Duodenal mucosa (tissue), 2 donors: ENCODE measurements around the gene RILPL1.
"Not testable (repeated sequence)": the region's sequence is repeated elsewhere in the genome, so short reads cannot be mapped to it uniquely, and the experiment has no call there.

Experiments
- H3K27ac ChIP-seq: one replicate; pipeline ENCODE4 v1.7.0; 2013; ENCODE audit warnings: low read depth, low read length
- H3K27me3 ChIP-seq, 2 donors: one replicate each; pipeline ENCODE4 v1.7.0; 2013; ENCODE audit warnings: low read length in 2 of 2, control low read depth in 1 of 2; ENCODE audit not compliant: insufficient read depth in 2 of 2, control insufficient read depth in 1 of 2
- H3K36me3 ChIP-seq, 2 donors: one replicate each; pipeline ENCODE4 v1.7.0; 2013; ENCODE audit warnings: low read length in 2 of 2, control low read depth in 1 of 2; ENCODE audit not compliant: insufficient read depth in 2 of 2, control insufficient read depth in 1 of 2
- H3K4me1 ChIP-seq, 2 donors: one replicate each; pipeline ENCODE4 v1.7.0; 2013; ENCODE audit warnings: low read length in 2 of 2, control low read depth in 1 of 2; ENCODE audit not compliant: insufficient read depth in 2 of 2, control insufficient read depth in 1 of 2
- H3K4me3 ChIP-seq, 2 donors: one replicate each; pipeline ENCODE4 v1.7.0; 2013; ENCODE audit warnings: low read length in 2 of 2, low read depth in 1 of 2
- H3K9ac ChIP-seq, 2 donors: one replicate each; pipeline ENCODE4 v1.7.0; 2013; ENCODE audit warnings: low read length in 2 of 2, low read depth in 1 of 2
- H3K9me3 ChIP-seq, 2 donors: one replicate each; pipeline ENCODE4 v1.7.0; 2013; ENCODE audit warnings: low read length in 2 of 2, control low read depth in 1 of 2; ENCODE audit not compliant: control insufficient read depth in 1 of 2

RILPL1 gene

DNA sequence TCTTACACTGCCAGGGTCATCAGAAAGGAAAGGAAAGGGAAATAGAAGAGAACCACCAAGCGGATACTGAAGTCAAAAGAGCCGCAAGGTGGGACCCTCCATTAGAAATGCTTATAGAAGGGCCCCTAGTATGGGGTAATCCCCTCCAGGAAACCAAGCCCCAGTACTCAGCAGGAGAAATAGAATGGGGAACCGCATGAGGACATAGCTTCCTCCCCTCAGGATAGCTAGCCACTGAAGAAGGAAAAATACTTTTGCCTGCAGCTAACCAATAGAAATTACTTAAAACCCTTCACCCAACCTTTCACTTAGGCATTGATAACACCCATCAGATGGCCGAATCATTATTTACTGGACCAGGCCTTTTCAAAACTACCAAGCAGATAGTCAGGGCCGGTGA is 21.3 kb upstream of the RILPL1 start:
- H3K4me3 ChIP-seq, H3K27me3 ChIP-seq: not testable (repeated sequence)

DNA sequence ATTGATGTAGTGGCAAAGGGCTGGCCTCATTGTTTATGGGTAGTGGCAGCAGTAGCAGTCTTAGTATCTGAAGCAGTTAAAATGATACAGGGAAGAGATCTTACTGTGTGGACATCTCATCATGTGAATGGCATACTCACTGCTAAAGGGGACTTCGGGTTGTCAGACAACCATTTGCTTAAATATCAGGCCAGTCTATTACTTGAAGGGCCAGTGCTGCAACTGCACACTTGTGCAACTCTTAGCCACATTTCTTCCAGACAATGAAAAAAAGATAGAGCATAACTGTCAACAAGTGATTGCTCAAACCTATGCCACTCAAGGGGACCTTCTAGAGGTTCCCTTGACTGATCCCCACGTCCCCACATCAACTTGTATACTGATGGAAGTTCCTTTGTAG is 20.6 kb upstream of the RILPL1 start:
- not testable (repeated sequence) for H3K4me1 ChIP-seq, H3K36me3 ChIP-seq, H3K9me3 ChIP-seq, H3K27ac ChIP-seq, H3K4me3 ChIP-seq, H3K9ac ChIP-seq, H3K27me3 ChIP-seq

More for the DNA sequence above, 21.3 kb upstream of the RILPL1 start:
- not testable (repeated sequence) for H3K36me3 ChIP-seq, H3K9ac ChIP-seq, H3K4me1 ChIP-seq, H3K9me3 ChIP-seq, H3K27ac ChIP-seq

DNA sequence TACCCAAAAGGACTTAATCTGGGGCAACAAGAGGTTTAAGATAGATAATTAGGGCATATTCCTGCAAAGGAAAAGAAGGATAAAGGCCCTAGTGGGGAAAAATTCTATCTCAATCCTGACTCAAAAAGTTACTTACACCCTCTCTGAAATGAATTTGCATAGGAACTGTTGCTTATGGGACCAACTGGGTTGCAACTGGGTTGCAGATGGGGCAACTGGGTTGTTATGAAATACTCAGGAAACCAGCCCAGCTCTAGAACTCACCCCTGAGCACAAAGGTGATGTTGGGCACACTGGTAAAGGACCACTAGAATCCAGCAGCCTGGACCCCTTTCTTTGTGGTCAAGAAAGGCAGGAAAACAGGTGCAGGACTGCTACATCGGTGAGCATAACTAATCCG is 17.2 kb upstream of the RILPL1 start:
- Histone ChIP-seq H3K4me1 (no peaks in the 10 kb centered on the region), H3K36me3 (no peaks in the 10 kb centered on the region), H3K9ac (no peak overlapping the region), H3K4me3 (no peak overlapping the region), H3K27ac (no peak overlapping the region), H3K27me3 (peaks cover 0 to 3% of the 10 kb centered on the region in 2 donors), H3K9me3 (no peaks in the 10 kb centered on the region)

DNA sequence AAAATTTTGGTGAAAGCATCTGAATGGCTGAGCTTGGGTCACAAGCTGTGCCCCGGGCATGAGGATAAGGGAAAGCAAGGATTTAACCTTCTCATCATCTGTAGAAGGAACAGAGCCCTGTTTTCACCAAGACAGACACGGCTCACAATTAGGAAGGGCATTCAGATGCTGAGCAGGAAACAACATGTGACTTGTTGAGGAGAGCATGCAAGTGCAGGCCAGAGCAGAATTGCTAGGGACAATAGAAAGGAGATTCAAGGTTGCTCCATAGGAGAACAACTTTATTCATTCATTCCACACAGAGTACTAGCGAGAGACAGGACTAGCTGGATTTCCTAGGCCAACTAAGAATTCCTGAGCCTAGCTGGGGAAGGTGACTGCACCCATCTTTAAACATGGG is 14.6 kb upstream of the RILPL1 start:
- Histone ChIP-seq H3K36me3 (no peaks in the 10 kb centered on the region), H3K9me3 (no peaks in the 10 kb centered on the region), H3K9ac (no peak overlapping the region)

DNA sequence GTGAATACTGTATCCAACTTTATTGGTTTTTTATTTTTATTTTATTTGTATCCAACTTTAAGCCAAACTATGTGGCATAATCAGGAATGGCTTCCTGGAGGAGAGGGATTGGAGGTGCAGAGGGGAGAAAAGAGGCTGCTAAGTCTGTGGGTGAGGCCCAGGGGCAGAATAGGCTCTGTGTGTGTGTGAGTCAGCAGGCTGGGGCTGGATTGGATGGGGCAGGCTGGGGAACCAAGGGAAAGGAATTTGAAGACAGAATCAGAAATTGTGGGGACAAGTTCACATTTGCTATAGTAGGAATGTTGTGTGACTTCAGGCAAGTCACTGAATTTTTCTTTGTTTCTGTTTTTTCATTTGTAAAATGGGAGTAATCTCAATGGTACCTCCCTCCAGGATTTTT is 12.8 kb upstream of the RILPL1 start:
- Histone ChIP-seq H3K27me3 (peaks cover 0 to 3% of the 10 kb centered on the region in 2 donors), H3K9ac (no peak overlapping the region), H3K9me3 (no peaks in the 10 kb centered on the region), H3K36me3 (no peaks in the 10 kb centered on the region), H3K4me1 (no peaks in the 10 kb centered on the region), H3K27ac (no peak overlapping the region), H3K4me3 (no peak overlapping the region)

More for the DNA sequence above, 14.6 kb upstream of the RILPL1 start:
- Histone ChIP-seq H3K4me1 (no peaks in the 10 kb centered on the region), H3K4me3 (no peak overlapping the region), H3K27me3 (peaks cover 0 to 3% of the 10 kb centered on the region in 2 donors), H3K27ac (no peak overlapping the region)

DNA sequence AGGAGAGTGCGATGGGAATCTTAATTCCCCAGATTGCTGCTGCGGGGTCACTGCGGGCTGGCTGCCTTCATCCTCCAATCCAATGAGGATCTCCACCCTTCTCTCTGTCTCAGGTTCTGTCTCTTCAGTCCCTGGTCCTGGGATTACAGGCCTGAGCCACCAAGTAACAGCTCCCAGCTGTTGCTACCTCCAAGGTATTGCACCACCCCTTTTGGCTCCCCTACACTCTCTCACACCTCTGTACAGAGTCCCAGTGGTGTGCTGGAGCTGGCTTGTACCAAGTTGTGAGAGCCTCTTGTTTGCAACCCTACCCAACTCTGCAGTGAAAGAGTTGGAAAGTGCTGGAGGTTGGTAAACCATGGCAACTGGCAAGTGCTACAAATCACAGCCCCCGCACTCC is 10.0 kb upstream of the RILPL1 start:
- Histone ChIP-seq H3K27ac (no peak overlapping the region), H3K36me3 (no peaks in the 10 kb centered on the region), H3K4me3 (no peak overlapping the region), H3K27me3 (peaks cover 0 to 3% of the 10 kb centered on the region in 2 donors), H3K9me3 (no peaks in the 10 kb centered on the region), H3K4me1 (no peaks in the 10 kb centered on the region), H3K9ac (no peak overlapping the region)

DNA sequence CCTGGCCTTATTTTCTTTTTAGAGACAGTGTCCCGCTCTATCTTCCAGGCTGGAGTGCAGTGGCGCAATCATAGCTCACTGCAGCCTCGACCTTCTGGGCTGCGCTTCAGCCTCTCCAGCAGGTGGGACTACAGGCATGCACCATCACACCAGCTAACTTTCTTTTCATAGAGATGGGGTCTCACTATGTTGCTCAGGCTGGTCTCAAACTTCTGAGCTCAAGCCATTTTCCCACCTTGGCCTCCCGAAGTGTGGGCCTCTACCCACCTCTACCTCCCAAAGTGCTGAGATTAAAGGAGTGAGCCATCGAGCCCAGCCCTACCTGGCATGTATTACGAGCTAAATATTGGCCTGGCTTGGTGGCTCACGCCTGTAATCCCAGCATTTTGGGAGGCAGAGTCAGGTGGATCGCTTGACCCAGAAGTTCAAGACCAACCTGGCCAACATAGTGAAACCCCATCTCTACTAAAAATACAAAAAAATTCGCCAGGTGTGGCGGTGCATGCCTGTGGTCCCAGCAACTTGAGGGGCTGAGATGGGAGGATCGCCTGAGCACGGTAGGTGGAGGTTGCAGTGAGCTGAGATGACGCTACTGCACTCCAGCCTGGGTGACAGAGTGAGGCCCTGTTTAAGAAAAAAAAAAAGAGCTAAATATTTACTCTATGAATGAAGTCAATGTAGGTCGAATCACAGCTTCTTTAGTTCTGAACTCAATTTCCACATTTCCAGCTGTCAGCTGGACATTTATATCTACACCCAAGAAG is 7.6 kb upstream of the RILPL1 start:
- no peaks in the 10 kb centered on the region for H3K36me3 ChIP-seq
- H3K9ac ChIP-seq = no peak overlapping the region
- H3K27ac ChIP-seq = no peak overlapping the region
- H3K9me3 ChIP-seq = no peaks in the 10 kb centered on the region
- no peaks in the 10 kb centered on the region for H3K4me1 ChIP-seq
- no peaks in the 10 kb centered on the region for H3K27me3 ChIP-seq
- no peak overlapping the region for H3K4me3 ChIP-seq

DNA sequence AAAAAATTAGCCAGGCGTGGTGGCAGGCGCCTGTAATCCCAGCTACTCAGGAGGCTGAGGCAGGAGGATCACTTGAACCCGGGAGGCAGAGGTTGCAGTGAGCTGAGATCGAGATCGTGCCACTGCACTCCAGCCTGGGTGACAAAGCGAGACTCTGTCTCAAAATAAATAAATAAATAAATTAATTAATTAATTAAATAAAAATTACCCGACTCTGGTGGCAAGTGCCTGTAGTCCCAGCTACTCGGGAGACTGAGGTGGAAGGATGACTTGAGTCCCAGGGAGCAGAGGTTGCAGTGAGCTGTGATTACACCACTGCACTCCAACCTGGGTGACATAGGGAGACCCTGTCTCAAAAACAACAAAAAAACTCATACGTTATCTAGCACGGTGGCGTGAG is 2.4 kb upstream of the RILPL1 start:
- not testable (repeated sequence) for H3K27me3 ChIP-seq, H3K9me3 ChIP-seq, H3K36me3 ChIP-seq, H3K27ac ChIP-seq, H3K4me3 ChIP-seq, H3K9ac ChIP-seq
- peaks cover 6 to 23% of the 10 kb centered on the region in 2 donors for H3K4me1 ChIP-seq

DNA sequence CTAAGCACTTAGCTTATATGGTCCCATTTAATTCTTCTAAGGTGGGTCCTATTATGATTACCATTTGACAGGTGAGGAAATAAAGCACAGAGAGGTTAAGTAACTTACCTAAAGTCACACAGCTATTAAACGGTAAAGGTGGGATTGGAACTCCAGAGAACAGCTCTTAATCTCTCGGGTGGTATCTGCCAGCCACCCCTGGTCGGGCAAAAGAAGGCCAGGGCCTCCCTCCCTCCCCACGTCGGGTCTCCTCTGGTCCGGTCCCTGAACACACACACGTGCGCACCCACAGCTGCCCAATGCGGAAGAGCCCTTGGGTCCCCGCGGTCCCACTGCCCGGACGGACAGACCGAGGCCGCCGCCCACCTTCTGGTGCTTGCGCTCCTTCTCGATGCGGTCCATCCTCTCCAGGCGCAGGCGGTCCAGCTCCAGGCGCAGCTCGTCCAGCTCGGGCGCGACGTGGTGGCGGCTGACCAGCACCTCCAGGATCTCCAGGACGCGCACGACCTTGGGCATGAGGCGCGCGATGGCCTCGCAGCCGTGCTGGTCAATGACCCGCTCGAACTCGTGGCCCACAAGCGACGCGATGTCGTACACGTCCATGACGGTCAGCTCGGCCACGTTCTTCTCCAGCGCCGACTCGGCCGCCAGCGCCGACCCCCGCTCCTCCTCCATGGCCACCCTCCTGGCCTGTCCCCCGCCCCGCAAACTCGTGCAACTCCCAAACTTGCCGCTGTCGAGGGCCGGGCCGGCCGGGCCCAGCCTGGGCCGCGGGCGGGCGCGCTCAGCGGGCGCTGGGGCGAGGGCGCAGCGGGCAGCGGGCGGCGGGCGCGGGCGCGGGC is 490 bp downstream of the RILPL1 start:
- H3K4me3 ChIP-seq = peak overlapping the region; percentile 64 to 86
- no peaks in the 10 kb centered on the region for H3K9me3 ChIP-seq
- no peaks in the 10 kb centered on the region for H3K36me3 ChIP-seq
- H3K27me3 ChIP-seq = no peaks in the 10 kb centered on the region
- no peak overlapping the region for H3K27ac ChIP-seq
- H3K4me1 ChIP-seq = peaks cover 6 to 27% of the 10 kb centered on the region in 2 donors
- peak overlapping the region; percentile 32 to 72 for H3K9ac ChIP-seq

DNA sequence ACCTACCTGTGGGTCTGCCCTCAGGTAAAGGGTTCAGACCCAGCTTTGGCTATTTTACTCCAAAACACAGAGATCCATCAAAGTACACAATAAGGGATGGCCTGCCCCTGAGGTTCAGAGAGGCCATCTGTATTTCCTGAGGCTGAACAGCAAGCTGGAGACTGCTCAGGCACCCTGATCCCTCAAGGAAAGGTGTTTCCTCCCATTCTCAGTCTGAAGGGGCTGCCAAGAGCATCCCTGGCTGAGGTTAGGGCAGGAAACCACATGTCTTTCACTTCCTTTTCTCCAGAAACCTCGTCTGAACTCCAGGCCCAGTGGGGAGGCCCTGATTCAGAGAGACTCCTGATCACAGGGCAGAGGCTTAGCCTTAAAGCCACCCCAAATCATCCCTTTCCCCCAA is 1.5 kb downstream of the RILPL1 start:
- Histone ChIP-seq H3K27me3 (no peaks in the 10 kb centered on the region), H3K9me3 (no peaks in the 10 kb centered on the region), H3K4me3 (peak overlapping the region in 1 of 2 donors; percentile 13), H3K4me1 (peaks cover 6 to 27% of the 10 kb centered on the region in 2 donors), H3K27ac (no peak overlapping the region), H3K9ac (no peak overlapping the region), H3K36me3 (no peaks in the 10 kb centered on the region)
